ENCODE results near the gene C11orf68.

Gene C11orf68

DNA sequence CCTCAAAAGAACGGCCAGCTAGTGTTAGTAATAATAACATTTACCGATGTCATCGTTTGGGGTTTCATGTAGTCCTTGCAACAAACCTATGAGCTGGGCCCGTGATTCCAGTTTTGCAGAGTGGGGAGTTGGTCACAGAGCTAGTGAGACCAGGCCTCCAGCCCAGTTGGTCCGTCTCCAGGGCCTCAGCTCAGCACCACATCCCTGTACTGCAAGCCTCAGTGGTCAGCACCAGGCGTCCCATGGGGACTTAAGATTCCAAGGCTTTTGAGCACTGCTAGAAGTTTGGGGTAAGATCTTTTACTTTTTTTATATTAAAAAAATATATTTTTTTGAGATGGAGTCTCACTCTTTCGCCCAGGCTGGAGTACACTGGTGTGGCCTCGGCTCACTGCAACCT lies 25.3 kb upstream of the C11orf68 start:
- no peak for DNase-seq (ENCODE audit: low spot score)

GRCh38 chr11:65942531-65942930 lies 23.7 kb upstream of the C11orf68 start:
- DNase-seq (ENCODE audit: low spot score): no peak

DNA sequence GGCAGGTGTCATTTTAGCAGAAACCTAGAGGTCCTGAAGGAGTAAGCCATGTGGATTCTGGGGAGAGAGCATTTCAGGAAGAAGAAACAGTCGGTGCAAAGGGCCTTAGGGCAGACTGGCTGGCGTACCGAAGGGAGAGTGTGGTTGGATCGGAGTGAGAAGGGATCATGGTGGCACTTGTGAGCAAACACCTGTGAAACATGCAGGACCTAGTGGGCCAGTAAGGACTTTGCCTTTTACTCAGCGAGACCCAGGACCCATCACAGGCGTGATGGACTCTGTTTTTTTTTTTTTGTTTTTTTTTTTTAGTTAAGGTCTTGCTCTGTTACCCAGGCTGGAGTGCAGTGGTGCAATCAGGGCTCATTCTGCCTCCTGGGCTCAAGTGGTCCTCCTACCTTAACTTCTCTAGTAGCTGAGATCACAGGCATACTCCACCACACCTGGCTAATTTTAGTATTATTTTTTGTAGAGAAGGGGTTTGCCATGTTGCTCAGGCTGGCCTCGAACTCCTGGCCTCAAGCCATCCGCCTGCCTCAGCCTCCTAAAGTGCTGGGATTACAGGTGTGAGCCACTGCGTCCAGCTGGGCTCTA lies 23.0 kb upstream of the C11orf68 start:
- no peak for DNase-seq (ENCODE audit: low spot score)

DNA sequence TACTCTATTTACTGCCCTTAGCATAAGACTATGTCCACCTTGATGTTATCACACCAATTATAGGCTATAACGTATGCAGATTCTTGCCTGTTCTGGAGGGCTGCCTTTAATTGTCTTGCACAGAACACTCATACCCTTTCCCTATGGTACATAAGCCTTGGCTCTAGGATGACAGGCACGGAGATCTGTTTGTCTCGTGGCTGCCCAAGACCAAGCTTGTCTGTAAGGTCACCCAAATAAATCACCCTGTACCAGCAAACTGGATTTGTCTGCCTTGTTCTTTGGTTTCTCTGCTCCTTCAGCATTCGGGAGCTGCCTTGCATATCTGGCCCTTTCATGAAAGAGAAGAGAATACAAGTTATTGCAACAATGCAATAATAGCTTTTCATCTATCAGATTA lies 18.9 kb upstream of the C11orf68 start:
- DNase-seq (ENCODE audit: low spot score): no peak

DNA sequence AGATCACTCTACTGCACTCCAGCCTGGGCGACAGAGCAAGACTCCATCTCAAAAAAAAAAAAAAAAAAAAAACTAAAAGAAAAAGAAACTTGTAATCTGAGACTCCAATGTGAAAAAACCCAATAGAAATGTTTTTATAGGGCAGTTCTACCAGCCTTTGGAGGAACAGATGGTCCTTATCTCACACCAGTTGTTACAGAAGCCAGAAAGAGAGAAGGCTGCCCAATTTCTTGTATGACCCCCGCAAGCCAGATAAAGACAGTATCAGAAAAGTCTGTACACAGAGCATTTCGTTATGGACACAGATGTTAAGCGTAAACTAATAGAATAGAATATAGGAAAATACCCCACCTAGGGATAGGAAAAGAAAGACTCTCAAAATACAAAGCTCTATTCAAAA lies 15.2 kb upstream of the C11orf68 start:
- DNase-seq (ENCODE audit: low spot score): no peak

DNA sequence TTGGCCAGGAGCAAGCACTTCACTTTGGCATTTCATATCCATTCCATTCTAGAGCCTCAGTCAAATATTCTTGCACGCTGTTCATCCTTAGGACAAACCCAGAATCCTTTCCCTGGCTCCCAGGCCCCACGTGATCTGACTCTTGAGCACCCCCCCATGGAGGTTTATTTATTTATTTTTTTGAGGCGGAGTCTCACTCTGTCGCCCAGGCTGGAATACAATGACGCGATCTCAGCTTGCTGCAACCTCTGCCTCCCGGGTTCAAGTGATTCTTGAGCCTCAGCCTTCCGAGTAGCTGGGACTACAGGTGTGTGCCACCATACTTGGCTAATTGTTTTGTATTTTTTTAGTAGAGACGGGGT lies 13.7 kb upstream of the C11orf68 start:
- DNase-seq (ENCODE audit: low spot score): no peak

- DNase-seq (ENCODE audit: low spot score): no peak
These were observed 13.1 kb upstream of the C11orf68 start for GRCh38 chr11:65931773-65932557.

DNA sequence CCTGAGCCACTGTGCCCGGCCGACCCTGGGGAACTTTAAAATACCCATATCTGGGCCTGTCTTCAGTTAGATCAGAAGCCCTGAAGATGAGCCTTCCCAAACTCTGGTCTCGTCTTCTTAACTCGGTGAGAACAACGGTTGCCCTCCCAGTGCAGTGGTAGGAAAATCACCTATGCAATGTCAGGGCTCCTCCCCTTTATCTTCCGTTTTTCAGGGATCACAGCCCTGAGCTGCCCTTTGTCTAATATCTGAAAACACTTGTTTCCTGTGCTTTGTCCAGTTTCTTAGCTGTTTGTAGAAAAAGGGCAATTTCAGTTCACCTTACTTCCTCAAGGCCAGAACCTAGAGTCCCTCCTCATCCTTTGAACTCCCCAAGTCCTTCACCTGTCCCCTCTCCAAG lies 9.8 kb upstream of the C11orf68 start:
- DNase-seq (ENCODE audit: low spot score): no peak

DNA sequence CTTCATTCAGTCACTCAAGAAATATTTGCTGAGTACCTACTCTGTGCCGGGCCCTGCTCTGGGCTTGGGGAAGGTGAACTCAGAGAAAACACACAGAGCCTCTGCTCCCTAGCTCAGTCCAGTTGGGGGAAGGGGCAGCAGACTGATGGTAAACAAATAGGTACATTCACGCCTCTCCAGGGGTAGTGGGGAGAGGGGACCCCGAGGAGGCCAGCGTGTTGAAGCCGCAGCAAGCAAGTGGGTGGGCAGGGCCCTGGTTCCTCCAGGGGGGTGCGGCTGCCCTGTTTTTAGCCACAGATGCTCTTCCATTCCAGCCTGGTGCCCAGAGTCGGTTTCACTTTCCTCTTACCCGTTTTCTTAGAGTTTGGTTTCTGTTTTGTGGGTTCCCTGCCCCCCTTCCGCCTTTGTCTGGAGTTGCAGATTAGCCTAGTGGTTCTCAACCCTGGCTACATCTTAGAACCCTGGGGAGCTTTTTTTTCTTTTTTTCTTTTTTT lies 9.1 kb upstream of the C11orf68 start:
- no peak for DNase-seq (ENCODE audit: low spot score)

DNA sequence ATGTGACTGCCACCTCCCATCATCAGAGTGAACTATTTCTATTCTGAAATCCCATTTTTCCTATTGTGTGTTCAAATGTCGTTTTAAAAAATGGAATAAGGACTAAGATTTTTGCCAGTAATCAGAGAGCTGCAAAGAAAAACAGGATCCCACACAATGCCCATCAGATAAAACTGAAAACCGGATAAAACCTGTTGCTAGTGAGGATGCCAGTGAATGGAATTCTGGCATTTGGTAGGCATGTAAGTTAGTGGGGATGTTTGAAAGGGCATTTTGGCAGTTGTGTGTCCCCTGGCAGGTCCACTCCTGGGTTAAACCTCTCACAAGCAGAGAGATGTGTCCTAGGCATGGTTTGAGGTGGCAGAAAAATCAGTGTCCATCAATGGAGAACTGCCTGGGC lies 6.5 kb upstream of the C11orf68 start:
- no peak for DNase-seq (ENCODE audit: low spot score)

DNA sequence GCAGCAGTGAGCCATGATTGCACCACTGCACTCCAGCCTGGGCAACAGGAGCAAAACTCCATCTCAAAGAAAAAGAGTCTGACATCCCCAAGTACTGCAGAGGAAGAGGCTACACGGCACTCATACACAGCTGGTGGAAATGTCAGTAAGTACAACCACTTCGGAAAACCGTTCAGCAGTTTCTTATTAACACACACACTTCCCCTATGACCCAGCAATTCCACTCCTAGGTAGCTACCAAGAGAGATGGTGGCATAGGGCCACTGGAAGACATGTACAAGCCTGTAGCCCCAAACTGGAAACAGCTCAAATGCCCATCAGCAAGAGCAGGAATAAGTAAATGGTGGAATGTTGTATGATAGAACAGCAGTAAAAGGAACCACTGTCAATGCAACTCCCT lies 3.7 kb upstream of the C11orf68 start:
- no peak for DNase-seq (ENCODE audit: low spot score)

GRCh38 chr11:65921876-65922275 lies 3.0 kb upstream of the C11orf68 start:
- DNase-seq (ENCODE audit: low spot score): no peak

DNA sequence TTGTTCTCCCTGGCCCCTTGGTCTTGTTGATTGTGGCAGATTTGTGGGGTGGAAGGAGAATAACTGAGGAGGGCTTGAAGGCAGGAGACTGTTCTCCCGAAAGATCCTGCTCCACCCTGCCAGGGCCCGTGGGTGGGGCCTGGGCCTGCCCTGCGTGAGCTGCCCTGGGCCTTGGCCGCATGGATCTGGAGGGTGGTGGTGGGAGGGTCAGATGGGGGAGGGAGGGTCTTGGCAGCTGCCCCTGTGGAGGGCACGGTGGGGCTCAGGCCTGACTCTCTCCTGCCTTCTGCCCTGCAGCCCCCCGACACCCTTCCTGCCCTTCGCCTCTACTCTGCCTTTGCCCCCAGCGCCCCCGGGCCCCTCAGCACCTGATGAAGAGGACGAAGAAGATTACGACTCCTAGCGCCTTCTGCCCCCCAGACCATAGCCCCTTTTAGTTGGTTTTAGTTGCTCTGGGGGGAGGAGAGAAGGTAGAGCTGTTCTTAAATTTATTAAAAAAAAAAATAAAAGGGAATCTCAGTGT lies 2.2 kb upstream of the C11orf68 start:
- no peak for DNase-seq (ENCODE audit: low spot score)

DNA sequence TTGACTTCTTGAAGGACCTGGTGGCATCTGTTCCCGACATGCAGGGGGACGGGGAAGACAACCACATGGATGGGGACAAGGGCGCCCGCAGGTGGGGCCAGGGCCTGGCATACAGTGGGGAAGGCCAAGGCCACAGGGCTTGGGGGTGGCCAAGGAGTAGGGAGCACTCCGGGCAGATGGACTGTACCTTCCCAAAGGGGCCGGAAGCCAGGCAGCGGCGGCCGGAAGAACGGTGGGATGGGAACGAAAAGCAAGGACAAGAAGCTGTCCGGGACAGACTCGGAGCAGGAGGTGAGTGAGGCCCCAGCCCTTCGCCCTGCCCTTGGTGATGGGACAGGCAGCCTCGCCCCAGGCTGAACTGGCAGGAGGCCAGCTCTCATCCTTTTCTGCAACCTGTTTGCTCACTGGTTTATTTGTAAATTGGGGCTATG lies 1.5 kb upstream of the C11orf68 start:
- DNase-seq (ENCODE audit: low spot score): no peak

DNA sequence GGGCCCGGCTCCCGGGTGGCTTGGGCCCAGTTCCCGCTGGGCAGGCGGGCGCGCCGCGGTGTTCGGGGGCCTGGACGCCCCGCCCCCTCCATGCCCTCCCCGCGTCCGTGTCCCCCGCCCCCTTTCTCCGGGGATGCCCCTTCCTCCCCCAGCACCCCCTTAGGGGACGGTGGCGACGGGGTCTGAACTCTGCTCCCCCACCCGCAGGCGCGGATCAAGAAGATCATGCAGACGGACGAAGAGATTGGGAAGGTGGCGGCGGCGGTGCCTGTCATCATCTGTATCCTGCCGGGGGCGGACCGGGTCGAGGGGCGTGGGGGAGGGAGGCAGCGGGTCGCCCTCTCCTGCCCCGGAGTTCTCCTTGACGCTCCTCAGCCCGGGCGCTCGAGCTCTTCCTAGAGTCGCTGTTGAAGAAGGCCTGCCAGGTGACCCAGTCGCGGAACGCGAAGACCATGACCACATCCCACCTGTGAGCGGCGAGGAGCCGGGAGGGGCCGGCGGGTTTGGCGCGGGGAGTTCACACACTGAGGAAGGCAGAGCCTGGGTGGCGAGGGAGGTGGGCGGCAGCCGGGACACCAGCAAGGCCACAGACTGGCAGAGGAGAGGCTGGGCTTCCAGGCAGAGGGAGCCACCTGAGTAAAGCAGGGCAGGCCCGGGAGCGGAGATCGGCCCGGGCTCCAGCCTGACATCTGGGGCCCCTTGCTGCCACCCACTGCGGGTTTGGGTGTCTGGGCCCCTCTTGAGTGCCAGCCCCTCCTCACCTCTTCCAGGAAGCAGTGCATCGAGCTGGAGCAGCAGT lies 910 bp upstream of the C11orf68 start:
- DNase-seq (ENCODE audit: low spot score): no peak

GRCh38 chr11:65919141-65919572 lies 295 bp upstream of the C11orf68 start, which contains the start of gene DRAP1:
Gene DRAP1 (plus strand): TSS chr11:65919426. CDS start chr11:65919502, 76 bp downstream.
- peak; percentile 88 for DNase-seq (ENCODE audit: low spot score)

DNA sequence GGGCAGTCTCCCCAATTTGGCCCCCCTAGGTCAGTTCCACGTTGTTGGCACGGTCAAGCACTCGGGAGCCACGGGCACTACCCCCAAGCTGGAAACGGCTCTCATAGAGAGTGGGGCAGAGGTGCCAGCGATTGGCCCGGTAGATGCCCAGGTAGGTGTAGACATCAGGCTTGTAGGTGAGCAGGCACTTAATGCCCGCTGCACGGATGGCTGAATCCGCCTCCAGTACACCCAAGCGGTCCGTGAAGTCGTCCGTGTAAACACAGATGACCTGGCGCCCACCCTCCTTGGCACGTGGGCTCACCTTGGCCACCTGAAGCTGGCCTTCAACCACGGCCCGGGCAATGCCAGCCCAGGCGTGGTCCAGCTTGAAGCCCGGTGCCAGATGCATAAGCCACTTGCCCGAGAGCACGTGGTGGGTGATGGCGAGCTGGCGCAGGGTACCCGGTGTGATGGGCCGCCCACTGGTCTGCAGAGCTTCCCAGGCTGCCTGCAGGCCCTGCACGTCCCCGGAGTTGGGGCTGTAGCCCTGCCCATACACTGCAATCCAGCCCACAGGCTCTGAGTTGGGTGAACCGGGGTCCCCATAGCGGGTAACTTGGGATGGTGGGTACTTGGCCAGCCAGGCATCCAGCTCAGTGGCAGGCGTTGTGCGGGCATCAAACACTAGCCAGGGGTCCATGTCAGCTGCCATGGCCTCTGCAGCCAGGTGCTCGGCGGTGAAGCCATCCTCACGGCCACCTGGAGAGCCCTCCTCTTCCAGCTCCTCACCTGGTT lies 1.2 kb downstream of the C11orf68 start:
- DNase-seq (ENCODE audit: low spot score): no peak

DNA sequence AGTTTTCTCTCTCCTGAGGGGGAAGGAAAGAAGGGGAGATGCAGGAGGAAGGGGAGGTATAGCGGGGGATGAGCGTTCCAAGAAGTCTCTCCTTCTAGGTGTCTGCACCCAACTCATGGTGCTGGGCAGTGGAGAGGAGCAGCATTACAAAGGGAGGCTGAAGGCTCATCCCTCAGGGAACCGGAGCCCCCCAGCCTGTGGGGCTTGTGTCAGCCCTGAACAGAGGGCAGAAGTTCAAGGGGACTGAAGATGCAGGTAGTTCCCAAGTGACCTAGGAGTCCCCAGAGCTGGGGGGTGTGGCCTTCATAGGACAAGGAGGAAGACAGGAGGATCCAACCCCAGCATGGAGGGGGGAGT lies 1.8 kb downstream of the C11orf68 start:
- no peak for DNase-seq (ENCODE audit: low spot score)

DNA sequence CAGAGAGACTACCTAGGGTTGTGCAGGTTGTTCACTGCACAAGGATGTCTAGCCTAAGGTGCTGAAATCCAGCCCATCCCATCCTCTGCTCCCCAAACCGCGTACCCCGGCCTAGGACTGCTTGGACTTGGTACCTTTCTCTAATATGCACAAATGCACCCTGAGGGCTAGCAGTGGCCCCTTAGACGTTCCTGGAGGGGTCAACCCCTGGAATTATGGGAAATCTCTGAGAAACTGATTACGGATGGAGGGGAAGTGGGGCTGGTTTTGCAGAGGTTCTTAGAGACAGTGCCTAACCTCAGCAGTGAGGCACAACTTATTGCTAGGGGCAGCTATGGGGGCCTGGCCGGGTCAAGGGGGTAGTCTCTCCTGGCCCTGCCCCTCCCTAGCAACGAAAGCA lies 2.5 kb downstream of the C11orf68 start:
- no peak for DNase-seq (ENCODE audit: low spot score)

DNA sequence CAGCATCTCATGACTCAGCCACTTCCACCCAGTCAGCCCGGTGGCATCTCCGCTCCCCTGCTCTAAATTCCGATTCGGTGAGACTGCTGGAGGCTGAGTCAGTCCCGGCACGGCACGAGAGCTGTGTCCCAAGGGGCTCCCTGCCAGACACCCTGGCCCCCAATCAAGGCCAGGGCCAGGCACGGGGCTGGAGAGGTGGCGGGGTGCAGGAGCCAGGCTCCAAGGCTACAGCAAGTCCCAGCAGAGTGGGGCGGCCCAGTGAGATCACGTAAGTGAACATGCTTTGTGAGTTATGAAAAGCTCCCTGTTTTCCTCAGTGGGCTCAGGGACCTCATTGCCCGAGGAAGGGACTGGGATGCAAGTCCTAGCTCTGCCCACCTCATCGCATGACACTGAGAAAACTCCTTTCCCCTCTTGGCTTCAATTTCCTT lies 3.0 kb downstream of the C11orf68 start:
- no peak for DNase-seq (ENCODE audit: low spot score)

DNA sequence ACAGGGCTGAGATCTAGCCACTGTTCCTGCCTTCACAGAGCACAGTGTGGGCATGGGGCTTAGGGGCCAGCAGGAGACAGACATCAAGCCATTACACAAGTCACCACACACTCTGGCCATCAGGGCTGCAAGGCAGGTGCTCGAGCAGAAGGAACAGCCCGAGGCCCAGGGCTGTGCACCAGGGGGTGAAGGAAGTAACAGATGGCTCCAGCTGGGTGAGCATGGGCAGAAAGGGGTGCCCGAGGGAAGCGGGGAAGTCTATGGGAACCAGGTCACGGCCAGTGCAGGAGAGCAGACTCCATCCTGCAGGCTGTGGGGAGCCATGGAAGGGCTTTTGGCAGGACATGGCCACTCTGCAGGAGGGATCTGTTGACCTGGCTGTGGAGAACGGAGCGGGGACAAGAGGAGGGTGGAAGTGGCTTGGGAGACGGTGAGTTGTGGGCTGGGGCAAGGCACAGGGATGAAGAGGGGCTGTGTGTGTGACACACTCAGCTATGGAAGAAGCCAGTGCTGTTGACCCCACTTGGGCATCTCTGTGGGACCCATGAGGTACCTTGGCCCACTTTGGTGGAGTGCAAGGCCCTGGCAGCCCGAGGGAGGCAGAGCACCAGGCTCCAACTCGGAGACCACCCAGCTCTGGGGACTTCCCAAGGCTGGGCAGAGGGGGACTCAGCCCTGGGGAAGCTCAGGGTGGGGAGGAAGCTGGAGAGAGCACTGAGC lies 3.6 kb downstream of the C11orf68 start:
- no peak for DNase-seq (ENCODE audit: low spot score)
